ACHN (cell line): ENCODE results near the gene SLC6A20.

Experiments used
- DNase-seq: peaks from one replicate; pipeline ENCODE4 v3.0.0-alpha.2; 2015
- in situ Hi-C: cut with HindIII; loops from 2 replicates; pipeline ENCODE4 v1.10.0; 2017; ENCODE audit warnings: low sequenced_read_pairs, low pct_ligation_motif_present, low pct_unique_long_range_greater_than_20kb

The SLC6A20 gene

DNA sequence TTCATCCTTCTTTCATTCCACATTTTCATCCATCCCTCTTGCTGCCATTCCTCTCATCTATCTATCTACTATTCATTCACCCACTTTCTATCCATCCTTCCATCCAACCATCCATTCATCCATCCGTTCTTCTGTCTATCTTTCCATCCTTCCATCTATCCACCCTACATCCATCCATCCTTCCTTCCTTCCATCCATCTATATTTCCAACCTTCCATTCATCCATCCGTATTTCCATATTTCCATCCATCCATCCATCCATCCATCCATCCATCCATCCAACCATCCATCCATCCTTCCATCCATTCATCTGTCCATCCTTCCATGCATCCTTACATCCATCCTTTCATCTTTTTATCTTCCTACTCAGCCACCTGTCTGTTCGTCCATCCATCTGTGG, 14.0 kb downstream of the SLC6A20 start:
- no peak for DNase-seq
- in situ Hi-C loops: no loop called here

DNA sequence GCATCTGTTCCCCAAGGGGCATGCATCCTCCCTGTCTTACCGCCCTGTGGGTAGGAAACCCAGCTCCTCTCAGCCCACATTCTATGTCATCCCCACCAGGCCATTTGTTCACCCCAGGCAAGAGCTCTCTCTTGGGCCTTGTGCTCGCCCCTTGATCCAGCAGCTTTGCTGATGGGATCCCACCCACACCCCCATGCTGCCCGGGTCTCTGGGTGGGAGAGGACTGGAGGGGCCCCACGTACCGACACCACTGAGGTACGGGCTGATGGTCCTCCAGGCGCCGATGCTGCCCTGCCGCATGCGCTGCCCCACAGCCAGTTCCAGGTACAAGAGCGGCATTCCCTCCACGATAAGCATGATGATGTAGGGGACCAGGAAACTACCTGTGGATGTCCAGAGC, 14.5 kb downstream of the SLC6A20 start:
- in situ Hi-C loops: no loop called here
- no peak for DNase-seq

DNA sequence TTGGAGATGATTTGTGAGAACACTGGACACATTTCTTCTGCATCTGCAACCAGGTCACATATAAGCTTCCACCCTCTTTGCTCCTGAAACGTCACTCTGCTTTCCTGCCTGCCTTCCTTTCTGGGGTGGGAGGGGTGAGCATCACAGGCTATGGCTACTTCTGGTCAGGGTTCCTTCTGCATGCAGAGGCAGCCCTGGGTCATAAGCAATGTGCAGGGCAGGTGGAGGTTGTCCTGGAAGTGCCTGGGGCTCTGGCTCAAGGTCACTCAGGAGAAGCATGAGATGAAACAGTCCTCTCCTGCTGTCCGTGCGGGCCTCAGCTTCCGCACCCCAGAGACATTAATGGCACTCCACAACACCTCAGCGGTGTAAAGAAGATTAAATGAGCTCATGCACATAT, 15.1 kb downstream of the SLC6A20 start:
- in situ Hi-C loops: no loop called here
- no peak for DNase-seq

DNA sequence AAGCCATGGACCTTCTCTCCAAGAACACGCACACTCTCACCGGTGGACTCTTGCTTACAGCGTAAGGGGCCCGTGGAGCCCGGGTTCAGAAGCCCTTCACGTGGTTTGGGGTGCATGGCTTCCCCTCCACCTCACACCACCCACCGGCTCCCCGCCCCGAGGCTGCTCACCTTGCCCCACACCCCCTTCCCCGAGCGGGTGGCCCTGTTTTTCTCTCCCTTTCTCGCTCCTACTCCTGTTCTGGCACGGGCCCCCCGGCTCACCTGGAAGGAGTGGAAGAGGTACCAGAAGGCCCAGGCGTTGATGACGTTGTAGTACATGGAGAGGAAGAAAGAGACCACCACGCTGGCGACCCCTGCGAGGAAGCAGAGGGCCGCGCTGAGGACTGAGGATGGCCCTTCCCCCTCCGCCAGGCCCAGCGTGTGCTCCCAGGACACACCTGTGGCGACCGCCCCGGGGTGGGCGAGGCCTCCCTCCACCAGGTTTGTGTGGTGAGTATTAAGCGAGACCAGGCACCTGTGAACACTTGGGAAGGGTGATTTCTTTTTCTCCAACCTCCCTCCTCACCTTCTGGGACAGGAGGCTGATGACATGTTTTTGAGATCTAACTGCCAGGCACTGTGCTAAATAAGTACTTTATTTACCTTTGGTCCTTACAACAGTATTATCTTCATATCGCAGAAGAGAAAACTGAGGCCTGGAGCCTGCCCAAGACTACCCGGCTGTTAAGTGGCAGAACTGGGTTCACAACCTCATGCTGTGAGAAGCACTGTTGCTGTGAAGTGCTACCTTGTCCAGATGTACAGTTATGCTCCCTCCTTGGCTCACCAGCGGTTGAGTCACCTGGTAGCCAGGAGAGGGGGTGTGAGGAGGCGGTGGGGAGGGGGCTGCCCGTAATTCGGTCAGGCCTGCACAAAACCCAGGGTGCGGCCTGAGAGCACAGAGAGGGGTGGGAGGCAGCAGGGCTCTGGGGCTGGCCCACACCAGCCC, 16.3 kb downstream of the SLC6A20 start:
- DNase-seq: no peak
- in situ Hi-C loops: no loop called here

DNA sequence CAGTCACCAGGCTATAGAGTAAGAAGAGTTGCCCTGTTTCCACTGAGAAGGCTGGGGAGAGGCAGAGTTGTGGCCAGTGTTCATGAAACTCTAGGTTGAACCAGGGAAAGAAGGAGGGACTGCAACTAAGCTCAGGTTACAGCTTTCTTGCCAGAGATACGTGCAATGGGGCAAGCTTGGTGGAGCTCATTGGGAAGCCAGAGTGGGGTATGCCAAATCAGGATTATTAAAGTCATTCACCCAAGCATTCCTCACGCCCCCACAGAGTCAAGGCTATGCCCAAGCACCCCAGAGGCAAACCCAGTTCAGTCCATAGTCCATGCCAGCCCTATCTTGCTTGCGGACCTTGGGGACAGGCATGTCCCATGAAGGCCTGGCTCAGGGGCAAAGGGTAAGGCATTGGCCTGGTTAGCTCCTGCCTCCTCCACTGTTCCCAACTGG, 17.6 kb downstream of the SLC6A20 start:
- in situ Hi-C loops: no loop called here
- no peak for DNase-seq

DNA sequence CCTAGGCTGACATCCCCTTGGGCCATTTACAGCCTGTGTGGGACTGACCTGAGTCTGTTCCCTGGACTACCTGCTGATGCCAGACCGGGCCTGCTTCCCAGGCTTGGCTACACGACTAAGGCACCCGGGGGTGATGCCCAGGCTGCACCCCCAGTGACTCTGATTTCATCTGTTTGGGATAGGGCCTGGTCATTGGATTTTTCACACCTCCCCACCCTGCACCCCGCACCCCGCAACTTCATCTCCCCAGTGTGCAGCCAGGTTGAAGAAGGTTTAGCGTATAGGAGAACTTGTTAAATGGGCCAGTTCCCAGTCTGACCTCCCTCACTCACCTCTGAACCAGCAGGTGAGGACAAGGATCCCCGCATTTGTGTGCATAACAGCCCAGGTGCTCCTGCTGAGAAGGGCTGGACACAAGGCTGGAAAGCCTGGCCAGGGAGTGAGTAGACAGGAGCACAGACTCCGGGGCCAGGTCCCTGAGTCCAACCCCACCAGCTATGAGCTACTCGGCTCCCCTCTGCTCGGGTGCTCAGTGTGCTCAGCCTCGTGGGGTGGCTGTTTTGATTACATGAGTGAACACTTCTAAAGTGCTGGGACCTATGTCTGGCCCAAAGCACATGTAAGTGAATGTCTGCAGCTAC, 18.5 kb downstream of the SLC6A20 start:
- no peak for DNase-seq
- in situ Hi-C loops: no loop called here

DNA sequence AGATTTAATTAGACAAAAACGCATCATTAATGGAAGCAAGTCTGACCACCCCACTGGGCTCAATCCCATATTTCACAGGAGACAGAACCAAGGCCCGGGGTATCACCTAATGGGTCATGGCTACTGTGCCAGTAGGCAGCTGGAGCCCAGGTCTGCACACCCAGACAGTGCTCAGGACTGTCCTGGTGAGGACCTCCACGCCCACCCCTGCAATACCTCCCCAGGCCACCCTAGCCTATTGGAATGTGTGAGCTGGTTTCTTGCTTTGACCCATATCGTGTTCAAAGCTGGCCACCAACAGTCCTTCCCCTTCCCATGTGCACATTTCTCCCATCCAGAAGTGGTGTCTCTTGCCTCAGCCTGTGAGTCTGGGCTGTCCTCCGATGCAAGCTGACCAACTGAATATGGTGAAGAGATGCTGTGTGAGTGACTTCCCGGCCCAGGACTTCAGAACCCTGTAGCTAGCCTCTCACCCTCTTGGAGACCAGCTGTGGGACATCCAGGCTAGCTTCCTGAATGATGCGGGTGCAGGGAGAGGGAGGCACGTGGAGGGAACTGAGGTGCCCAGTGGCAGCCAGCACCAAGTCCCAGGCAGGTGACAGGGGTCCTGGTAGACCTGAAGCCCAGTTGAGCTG, 19.1 kb downstream of the SLC6A20 start:
- DNase-seq: no peak
- in situ Hi-C loops: no loop called here

DNA sequence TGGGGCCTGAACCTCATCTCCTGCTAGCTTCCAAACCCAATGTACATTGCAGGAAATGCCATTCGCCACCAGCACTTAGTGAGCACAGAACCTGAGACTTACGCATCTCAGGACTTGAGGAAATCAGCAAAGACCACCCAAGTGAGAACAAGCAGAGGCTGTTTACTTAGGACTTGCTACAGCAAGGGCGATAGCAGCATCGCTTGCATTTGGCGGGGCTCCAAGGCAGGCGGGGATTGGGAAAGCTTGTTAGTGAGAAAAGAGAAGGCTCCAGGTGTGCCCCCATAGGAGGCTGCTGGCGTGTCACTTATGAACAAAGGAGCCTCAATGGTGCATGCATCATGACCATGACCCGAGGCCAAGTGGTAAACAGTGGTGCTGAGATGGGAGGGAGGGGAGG, 19.7 kb downstream of the SLC6A20 start:
- in situ Hi-C loops: no loop called here
- no peak for DNase-seq

DNA sequence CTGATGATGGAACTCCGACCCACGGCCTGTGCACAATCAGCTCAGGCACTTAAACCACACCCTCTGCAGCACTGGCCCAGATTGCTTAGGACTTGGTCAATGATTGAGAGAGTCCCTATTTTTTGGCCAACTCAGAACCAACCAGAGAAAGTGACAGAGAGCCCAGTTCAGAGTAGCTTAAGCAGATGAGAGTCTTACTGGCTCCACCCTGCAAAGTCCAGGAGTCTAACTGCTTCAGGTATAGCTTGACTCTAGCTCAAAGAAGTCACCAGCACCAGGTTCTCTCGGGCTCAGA, 20.1 kb downstream of the SLC6A20 start:
- no peak for DNase-seq
- in situ Hi-C loops: no loop called here

DNA sequence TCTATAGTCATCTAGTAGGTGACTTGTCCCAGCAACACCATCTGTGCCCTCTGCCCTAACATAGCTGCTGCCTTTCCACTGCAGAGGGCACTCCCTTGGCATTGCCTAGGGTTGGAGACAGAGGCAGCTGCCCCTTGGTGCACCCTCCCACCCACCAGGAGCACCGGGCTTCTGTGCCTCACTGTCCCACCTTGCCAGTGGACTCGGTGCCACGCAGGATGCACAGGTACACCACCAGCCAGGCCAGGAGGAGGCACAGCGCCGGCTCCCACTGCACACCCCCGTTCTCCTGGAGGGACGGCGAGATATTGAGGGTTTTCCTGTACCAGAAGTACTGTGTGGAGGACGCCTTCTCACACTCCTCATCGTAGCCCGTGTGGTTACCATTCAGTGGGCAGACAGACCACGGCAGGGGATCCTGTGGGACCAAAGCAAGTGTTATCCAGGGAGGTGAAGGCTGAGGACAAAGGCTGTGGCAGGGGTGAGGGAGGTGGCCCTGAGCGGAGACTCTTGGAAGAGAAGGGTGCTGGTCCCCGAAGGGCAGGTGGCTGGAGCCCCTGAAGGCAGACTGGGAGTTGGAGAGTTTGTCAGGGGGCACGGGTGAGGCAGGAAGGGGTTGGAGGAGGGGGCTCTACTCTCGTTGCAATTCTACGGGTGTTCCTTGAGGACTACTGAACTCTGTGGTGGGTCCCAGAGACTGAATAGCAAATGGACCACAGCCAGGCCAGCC, 20.6 kb downstream of the SLC6A20 start:
- in situ Hi-C loops: no loop called here

DNA sequence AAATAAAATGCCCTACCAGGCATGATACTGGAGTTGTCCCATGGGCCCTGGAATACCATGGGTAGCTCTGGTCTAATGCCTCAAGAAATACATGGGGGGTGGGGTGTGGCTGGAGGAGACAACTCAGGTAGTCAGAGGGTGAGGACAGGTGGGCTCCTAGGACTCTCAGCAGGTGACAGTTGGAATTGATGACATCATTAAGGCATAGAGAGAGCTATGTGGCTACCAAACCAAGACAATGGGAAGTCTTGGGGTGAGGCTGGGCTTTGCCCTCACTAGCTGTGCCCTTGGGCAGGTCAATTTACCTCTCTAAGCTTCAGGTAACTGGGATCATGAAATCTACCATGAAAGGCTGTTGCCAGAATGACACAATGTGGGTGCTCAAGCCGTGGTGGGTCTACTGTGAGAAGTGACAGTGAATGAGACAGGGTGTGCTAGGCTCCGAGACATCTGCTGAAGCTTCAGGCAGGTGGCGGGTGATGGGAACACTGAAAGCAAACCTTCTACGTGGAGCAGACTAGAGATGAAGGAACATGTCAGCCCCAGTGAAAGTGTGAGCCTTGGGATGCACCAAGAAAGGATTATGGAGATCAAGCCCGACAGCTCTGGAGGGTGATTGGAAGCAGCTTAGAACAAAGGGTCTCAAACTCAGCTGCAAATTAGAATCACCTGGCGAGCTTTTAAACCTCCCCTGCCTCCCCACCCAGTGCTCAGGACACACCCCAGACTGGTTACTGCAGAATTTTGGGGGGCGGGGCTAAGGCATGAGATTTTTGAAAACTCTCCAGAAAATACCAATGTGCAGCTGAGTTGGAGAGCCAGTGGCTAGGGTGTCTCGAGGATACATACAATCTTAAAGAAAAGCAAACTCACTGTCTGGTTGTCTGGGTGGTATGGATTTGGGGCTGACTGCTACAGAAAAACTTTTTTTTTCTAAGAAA, 21.5 kb downstream of the SLC6A20 start:
- in situ Hi-C loops: no loop called here
- no peak for DNase-seq

More for the DNA sequence above, 20.6 kb downstream of the SLC6A20 start:
- no peak for DNase-seq

DNA sequence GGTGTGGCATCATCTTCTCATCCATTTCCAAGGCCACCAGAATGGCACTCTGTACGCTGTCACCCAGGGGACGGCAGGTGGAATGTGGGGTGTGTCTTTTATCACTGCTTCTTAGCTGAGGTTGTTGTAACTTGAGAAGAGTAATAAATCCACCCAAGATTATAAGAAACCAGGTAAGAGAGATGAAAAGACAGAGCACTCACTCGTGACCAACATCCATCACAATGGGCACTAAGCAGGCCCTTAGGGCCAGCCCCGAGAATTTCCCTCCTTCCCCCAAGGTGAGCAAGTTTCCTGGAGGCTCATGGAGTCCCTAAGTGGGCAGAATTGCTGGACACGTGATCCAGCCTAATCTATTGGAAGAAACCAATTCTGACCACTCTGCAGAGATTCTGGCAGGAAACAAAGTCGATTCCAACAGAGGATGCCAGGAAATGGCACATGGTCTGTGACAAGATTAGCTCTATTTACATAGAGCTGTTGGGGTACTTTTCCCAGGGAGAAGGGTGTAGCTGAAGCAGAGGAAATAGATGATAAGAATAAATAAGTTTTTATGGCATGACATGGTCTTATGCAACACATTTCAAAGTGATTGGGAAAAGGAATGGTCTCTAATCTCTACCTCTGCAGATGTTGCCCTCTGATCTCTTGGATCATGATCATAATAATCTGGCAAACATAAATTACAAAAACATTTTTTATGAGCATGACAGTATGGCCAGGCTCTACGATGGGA, 22.5 kb downstream of the SLC6A20 start:
- in situ Hi-C loops: no loop called here
- no peak for DNase-seq

DNA sequence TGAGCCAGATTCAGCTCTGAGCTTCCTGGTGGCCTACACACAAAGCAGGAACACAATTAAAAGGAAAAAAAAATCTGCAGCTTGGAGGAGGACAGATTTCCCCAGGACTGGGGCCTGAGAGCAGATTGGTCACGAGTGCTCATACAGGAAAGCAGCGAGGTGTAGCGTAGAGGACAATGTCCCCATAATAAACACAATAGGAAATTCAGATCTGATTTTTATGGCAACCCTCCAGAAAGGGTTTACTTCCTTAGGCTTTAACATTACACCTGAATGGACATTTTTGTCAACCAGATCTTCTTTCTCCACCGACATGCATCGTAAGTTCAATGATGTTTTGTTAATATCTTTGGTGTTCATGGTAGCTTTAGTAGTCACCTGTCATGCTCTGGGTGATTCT, 23.3 kb downstream of the SLC6A20 start:
- in situ Hi-C loops: no loop called here

DNA sequence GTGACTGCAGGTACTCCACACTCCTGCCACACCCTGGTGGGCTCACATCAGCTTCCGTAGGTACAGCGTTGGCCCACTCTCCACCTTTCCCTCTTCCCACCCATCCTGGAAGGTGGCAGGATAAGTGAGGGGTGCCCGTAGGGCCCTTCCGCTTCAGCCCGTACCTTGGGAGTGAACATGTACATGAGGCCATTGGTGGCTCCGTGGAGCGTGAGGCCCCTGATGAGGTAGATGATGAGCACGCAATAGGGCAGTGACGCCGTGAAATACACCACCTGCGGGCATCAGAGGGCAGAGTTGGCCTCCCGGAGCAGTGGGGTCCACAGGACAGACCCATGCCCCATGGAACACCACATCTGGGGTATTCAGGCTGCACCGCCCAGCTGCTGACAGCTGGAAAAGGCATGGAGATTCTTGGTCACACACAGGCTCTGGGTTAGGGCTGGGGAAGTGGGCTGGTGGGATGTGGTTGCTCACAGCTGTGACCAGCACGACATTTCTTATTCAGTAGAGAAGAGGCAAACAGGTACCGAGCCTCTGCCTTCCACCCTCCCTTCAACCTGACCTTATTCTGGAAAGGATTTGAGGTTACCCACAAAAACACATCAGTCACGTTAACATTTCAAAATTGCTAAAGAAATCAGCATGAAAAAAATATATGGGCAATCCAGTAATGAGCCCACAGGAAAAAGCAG, 23.8 kb downstream of the SLC6A20 start:
- in situ Hi-C loops: no loop called here
- no peak for DNase-seq

More for the DNA sequence above, 23.3 kb downstream of the SLC6A20 start:
- no peak for DNase-seq

DNA sequence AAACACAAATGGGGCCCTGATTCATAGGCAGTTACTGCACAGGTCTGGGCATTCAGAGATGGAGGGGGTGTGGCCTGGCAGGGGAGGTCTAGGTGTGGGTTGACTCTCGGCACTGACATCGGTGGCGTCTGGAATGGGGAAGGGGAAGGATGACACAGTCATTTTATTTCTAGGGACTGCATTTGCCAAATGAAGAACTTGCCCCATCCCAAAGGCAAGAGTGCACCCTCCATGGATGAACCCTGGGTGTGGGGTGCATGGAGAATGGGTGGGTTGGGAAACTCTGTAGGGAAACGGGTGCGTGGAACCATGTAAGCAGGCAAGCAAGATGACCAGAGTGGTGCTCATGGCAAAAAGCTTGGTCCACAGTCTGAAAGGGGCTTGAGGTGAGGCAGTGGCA, 24.5 kb downstream of the SLC6A20 start:
- in situ Hi-C loops: no loop called here

DNA sequence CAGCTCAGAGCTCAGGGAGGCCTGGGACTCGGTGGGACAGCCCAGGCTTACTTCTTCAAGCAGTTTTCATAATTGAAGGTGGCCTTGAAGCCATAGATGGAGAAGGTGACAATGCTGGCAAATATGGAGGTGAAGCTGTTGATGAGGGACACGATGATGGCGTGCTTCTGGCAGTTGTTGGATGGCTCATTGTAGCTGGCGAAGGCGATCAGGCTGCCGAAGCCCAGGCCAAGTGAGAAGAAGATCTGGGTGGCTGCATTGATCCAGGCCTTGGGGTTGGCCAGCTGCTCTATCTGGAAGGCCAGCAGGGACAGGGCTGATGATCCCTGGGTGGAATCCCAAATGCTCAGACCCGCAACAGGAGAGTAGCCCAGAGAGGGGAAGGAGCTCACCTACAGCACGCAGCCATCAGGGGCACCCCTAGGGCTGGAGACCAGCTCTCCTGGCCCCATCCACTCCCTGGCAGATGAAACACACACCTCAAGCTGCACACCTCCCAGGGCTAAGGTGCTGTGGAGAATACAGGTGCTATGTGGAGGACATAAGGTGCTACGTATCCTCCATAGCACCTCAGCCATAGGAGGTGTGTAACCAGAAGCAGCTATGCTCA, 25.1 kb downstream of the SLC6A20 start:
- in situ Hi-C loops: no loop called here

More for the DNA sequence above, 24.5 kb downstream of the SLC6A20 start:
- DNase-seq: no peak

More for the DNA sequence above, 25.1 kb downstream of the SLC6A20 start:
- no peak for DNase-seq
